K562 (cell line): ENCODE measurements around the gene SLC34A3. TPM values are rescaled to one million over a fixed set of nuclear protein-coding genes. Genes with fewer than 3 reads are reported as not detected.

Experiments
- CXXC5 ChIP-seq: fragments of 250-450 bp; sonication (Bioruptor Pico); IDR thresholded peaks from 2 replicates; pipeline ENCODE4 v1.8.0; 2022; ENCODE audit warnings: inconsistent platforms, mild to moderate bottlenecking, moderate library complexity
- GTF2A2 ChIP-seq: IDR thresholded peaks from 2 replicates; pipeline ENCODE4 v1.6.1; 2016; ENCODE audit warnings: mild to moderate bottlenecking, missing genetic modification characterization, missing compliant biosample characterization
- MECOM ChIP-seq: fragments of 250-450 bp; sonication (Bioruptor Pico); IDR thresholded peaks from 2 replicates; pipeline ENCODE4 v1.8.0; 2022; ENCODE audit warnings: inconsistent platforms
- NCOR1 ChIP-seq: fragments of 450-650 bp; IDR thresholded peaks from 2 replicates; pipeline ENCODE4 v1.6.1; 2016; ENCODE audit warnings: mild to moderate bottlenecking, moderate library complexity
- PHB ChIP-seq: fragments of 250-450 bp; sonication (Bioruptor Pico); IDR thresholded peaks from 2 replicates; pipeline ENCODE4 v1.5.0; 2021
- SETDB1 ChIP-seq: IDR thresholded peaks from one replicate; pipeline ENCODE4 v1.6.1; 2012; ENCODE audit warnings: low read length, control low read depth, inconsistent platforms
- SMARCA5 ChIP-seq: fragments of 450-650 bp; IDR thresholded peaks from 2 replicates; pipeline ENCODE4 v1.6.1; 2016
- SMC3 ChIP-seq: conservative IDR thresholded peaks from 2 replicates; pipeline ENCODE4 v1.6.1; 2011; ENCODE audit warnings: low read depth, low read length, improper control_type of control experiment; ENCODE audit not compliant: insufficient read depth
- YBX1 ChIP-seq: fragments of 450-650 bp; IDR thresholded peaks from 2 replicates; pipeline ENCODE4 v1.7.1; 2016; ENCODE audit warnings: mild to moderate bottlenecking
- ZBTB9 ChIP-seq: fragments of 450-650 bp; formaldehyde crosslinking; IDR thresholded peaks from 2 replicates; pipeline ENCODE4 v1.4.0; 2020; ENCODE audit warnings: mild to moderate bottlenecking, moderate library complexity
- ZFP36 ChIP-seq: fragments of 150-350 bp; IDR thresholded peaks from 2 replicates; pipeline ENCODE4 v1.6.1; 2018; ENCODE audit warnings: low read length, low read depth; ENCODE audit not compliant: partially characterized antibody
- ZNF212 ChIP-seq: fragments of 450-650 bp; formaldehyde crosslinking; IDR thresholded peaks from 2 replicates; pipeline ENCODE4 v1.4.0; 2020; ENCODE audit warnings: mild to moderate bottlenecking
- ZNF23 ChIP-seq: fragments of 250-450 bp; sonication (Bioruptor Pico); IDR thresholded peaks from 2 replicates; pipeline ENCODE4 v1.4.0; 2020; ENCODE audit warnings: mild to moderate bottlenecking
- ZNF398 ChIP-seq: fragments of 250-450 bp; sonication (Bioruptor Pico); IDR thresholded peaks from 2 replicates; pipeline ENCODE4 v1.8.0; 2021; ENCODE audit warnings: moderate library complexity, mild to moderate bottlenecking, inconsistent platforms
- ZNF408 ChIP-seq: fragments of 250-450 bp; sonication (Bioruptor Pico); IDR thresholded peaks from 2 replicates; pipeline ENCODE4 v1.4.0; 2020; ENCODE audit warnings: low read depth, mild to moderate bottlenecking, moderate library complexity
- ZNF436 ChIP-seq: fragments of 250-450, 450-650 bp; sonication (Bioruptor Pico); formaldehyde crosslinking; IDR thresholded peaks from 2 replicates; pipeline ENCODE4 v1.7.0; 2020; ENCODE audit warnings: mild to moderate bottlenecking
- ZNF511 ChIP-seq: sonication (generic); formaldehyde crosslinking; IDR thresholded peaks from 2 replicates; pipeline ENCODE4 v1.8.0; 2022; ENCODE audit warnings: mild to moderate bottlenecking, missing genetic modification reagents
- ZNF76 ChIP-seq: fragments of 250-450 bp; sonication (Bioruptor Pico); IDR thresholded peaks from 2 replicates; pipeline ENCODE4 v1.4.0; 2020; ENCODE audit warnings: mild to moderate bottlenecking, moderate library complexity, borderline replicate concordance
- polyA plus RNA-seq, 8 experiments: library from polyadenylated mRNA; depleted of rRNA in 4 of 8; stranded (reverse) in 5 of 8; unstranded in 3 of 8; fragments of >200 nt; fragmentation: Nextera tagmentation in 2 of 8; fragmentation: Illumina TruSeq in 1 of 8; extraction: Ambion mirVana in 2 of 8; extraction: Trizol in 1 of 8; gene quantifications; 2 replicates each; pipeline versions ENCODE4 v1.2.1 to v1.2.3, GENCODE V29; 2011 to 2014; ENCODE audit warnings: inconsistent platforms in 1 of 8, missing spikeins in 1 of 8
- total RNA-seq, 7 experiments: library from RNA; depleted of rRNA in 6 of 7; stranded (reverse); fragments of >200 nt in 6 of 7; fragmentation: Illumina TruSeq in 2 of 7; extraction: Trizol in 2 of 7; gene quantifications; 2 replicates each; pipeline versions ENCODE4 v1.2.1 to v1.2.3, GENCODE V29; 2011 to 2021; ENCODE audit warnings: low replicate concordance in 1 of 7
- TF ChIP-seq, protein P1 (sequence below): fragments of 250-450 bp; sonication (Bioruptor Pico); IDR thresholded peaks from 2 replicates; pipeline ENCODE4 v1.5.0; 2021; ENCODE audit warnings: mild to moderate bottlenecking, borderline replicate concordance
- TF ChIP-seq, protein P2 (sequence below): fragments of 250-450 bp; sonication (Bioruptor Pico); IDR thresholded peaks from 2 replicates; pipeline ENCODE4 v1.8.0; 2021; ENCODE audit warnings: moderate library complexity, mild to moderate bottlenecking, inconsistent platforms
- TF ChIP-seq, protein P3 (sequence below): fragments of 250-450 bp; sonication (Bioruptor Pico); IDR thresholded peaks from 2 replicates; pipeline ENCODE4 v1.8.0; 2022; ENCODE audit warnings: inconsistent platforms, mild to moderate bottlenecking, moderate library complexity, borderline replicate concordance

Gene SLC34A3
- total and polyA plus RNA-seq, 9 of the 15 experiments (the other 6 are each of a cell fraction or from before 2014, with no cell fraction given) = not detected

DNA sequence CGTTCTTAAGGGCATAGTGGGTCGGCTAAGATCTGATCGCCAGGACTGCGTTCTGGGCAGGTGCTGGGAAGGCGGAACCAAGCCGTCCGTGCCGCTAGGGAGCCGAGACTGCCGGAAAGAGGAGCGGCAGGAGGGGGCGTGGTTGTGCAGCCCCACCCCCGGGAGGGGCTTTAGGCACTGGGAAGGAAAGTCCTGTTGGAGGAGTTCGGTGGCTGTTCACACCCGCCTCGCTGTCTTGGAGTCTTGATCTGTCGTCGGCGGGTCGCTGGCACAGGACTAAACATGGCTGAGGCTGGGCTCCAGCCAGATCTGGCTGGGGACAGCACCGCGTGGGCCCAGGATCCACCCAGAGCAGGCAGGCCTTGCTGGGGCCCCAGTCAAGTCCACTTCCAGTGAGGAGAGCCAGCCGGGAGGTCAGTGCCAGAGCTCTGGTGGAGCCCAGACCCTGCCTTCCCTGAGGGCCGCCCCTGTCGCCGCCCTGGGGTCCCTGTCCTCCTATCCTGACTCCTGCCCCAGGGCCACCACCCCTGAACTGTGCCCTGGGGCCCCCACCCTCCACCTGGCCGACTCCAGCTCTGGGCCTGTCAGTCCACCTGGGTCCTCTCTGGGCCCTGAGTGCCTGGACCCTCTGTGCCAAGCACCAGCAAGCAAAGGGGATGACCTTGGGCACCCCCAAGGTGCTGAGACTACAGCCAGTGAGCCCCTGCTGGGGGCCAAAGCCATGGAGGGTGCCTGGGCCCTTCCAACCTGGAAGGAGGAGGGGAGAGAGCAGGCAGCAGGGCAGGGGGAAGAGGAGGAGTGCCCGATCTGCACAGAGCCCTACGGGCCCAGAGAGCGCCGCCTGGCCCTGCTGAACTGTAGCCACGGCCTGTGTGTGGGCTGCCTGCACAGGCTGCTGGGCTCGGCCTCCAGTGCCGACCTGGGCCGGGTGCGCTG lies 13.2 kb upstream of the SLC34A3 start (continued):
- TF ChIP-seq ZBTB9 (CRISPR knock-in tag) (0 out of 2 replicates have a peak, but pooled peaks have one; percentile 38), ZNF76 (CRISPR knock-in tag) (no peak), SMC3 (no peak), ZFP36 (no peak), YBX1 (no peak), ZNF408 (CRISPR knock-in tag) (no peak), SETDB1 (no peak), ZNF212 (no peak), PHB (CRISPR knock-in tag) (no peak), SMARCA5 (no peak), NCOR1 (no peak), MECOM (CRISPR knock-in tag) (no peak), GTF2A2 (tag) (no peak), ZNF436 (CRISPR knock-in tag) (no peak), ZNF511 (CRISPR knock-in tag) (no peak), CXXC5 (CRISPR knock-in tag) (peak; percentile 70), ZNF23 (no peak), ZNF398 (CRISPR knock-in tag) (no peak)
- TF ChIP-seq, protein P1, sequence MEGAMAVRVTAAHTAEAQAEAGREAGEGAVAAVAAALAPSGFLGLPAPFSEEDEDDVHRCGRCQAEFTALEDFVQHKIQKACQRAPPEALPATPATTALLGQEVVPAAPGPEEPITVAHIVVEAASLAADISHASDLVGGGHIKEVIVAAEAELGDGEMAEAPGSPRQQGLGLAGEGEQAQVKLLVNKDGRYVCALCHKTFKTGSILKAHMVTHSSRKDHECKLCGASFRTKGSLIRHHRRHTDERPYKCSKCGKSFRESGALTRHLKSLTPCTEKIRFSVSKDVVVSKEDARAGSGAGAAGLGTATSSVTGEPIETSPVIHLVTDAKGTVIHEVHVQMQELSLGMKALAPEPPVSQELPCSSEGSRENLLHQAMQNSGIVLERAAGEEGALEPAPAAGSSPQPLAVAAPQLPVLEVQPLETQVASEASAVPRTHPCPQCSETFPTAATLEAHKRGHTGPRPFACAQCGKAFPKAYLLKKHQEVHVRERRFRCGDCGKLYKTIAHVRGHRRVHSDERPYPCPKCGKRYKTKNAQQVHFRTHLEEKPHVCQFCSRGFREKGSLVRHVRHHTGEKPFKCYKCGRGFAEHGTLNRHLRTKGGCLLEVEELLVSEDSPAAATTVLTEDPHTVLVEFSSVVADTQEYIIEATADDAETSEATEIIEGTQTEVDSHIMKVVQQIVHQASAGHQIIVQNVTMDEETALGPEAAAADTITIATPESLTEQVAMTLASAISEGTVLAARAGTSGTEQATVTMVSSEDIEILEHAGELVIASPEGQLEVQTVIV = no peak
- TF ChIP-seq, protein P2, sequence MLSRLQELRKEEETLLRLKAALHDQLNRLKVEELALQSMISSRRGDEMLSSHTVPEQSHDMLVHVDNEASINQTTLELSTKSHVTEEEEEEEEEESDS (CRISPR knock-in tag) = no peak
- TF ChIP-seq, protein P3, sequence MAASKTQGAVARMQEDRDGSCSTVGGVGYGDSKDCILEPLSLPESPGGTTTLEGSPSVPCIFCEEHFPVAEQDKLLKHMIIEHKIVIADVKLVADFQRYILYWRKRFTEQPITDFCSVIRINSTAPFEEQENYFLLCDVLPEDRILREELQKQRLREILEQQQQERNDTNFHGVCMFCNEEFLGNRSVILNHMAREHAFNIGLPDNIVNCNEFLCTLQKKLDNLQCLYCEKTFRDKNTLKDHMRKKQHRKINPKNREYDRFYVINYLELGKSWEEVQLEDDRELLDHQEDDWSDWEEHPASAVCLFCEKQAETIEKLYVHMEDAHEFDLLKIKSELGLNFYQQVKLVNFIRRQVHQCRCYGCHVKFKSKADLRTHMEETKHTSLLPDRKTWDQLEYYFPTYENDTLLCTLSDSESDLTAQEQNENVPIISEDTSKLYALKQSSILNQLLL (CRISPR knock-in tag) = no peak
